Superior temporal gyrus (tissue), 1 donor: ENCODE data around the gene OSM.

Experiments
- DNase-seq: peaks from one replicate; pipeline ENCODE4 v3.0.0-alpha.2; 2016; ENCODE audit errors: extremely low spot score

OSM gene

DNA sequence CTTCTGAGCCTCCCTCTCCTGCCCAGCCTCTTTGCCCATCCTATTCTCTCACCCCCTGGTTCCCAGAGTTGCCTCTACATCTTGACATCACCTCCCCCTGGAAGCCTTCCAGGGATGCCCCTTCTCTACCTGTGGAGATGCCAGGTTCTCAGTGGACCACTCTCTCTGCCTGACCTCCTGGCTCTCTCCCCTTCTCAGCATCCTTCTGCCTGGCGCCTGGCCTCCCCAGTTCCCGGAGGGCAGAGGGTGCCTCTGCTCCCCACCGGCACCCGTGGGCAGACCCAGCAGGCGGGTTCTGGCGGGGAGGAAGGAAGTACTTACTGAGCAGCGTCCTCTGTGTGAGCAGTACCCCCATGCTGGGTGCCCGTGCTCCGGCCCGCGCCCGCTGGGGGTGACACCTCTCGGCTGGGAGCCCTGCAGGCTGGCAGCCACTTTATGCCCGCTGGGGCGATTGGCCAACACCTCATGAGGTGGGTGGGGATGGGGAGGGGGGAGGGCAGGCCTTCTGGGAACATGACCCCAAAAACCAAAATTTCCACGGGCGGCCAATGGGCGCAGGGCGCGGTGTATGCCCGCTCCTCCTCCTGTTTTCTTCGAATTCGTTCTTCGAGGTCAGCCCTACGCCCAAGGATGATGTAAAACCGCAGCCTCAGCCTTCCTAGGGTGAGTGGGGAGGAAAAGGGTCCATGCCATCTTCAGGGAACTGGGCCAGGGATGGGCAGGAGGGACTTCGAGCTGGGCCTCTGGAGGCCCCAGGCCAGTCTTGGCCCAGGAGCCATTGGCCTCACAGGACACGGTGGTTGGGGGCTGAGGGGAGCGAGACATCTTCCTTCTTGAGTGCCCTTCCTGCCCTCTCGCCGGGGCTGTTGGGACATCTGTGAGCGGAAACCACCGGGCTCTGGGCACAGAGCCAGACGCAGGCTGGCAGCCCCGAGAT is at the start of gene OSM:
Gene OSM, minus strand, starts transcription at position 407 of the 937 bp plus-strand sequence. Its CDS starts 52 bp downstream, at position 355.
- DNase-seq: no peak

DNA sequence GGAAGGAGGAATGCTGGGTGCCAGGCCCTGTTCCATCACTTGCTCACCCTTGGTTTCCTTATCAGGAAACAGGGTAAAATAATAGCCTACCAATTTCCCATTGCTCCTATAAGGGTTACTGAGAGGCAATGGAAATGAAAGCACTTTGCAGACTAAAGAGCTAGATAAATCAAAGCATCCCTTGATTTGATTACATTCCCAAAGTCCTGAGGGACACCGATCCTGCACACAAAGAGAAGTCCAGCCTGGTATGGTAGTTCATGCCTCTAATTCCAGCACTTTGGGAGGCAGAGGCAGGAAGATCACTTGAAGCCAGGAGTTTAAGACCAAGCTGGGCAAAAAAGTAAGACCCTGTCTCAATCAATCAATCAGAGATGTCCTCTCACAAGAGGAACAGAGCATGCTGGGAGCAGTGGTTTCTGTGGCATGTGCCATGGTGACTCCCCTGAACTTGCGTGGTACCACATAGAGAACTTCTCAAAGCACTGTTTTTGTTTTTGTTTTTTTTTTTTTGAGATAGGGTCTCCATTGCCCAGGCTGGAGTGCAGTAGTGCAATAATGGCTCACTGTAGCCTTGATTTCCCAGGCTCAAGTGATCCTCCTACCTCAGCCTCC is 49.4 kb upstream of the OSM start:
- DNase-seq: no peak

DNA sequence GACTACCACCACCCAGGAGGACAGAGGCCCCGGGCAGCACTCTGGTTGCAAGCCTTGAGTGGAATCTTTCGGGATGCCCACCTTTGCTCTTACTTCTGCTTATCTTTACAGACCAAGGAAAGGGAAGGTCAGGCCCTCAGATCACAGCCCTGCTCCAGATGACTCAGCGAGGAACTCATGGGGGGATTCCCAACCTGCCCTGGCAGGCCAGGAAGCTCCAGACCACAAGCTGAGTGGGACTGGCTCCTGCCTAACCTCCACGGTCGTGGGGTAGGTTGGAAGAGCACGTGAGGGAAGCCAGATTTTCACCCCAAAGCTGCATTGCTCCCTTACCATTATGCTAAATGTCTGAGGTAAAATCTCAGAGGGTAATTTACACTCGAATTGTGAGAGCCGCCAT is 48.3 kb upstream of the OSM start:
- no peak for DNase-seq

DNA sequence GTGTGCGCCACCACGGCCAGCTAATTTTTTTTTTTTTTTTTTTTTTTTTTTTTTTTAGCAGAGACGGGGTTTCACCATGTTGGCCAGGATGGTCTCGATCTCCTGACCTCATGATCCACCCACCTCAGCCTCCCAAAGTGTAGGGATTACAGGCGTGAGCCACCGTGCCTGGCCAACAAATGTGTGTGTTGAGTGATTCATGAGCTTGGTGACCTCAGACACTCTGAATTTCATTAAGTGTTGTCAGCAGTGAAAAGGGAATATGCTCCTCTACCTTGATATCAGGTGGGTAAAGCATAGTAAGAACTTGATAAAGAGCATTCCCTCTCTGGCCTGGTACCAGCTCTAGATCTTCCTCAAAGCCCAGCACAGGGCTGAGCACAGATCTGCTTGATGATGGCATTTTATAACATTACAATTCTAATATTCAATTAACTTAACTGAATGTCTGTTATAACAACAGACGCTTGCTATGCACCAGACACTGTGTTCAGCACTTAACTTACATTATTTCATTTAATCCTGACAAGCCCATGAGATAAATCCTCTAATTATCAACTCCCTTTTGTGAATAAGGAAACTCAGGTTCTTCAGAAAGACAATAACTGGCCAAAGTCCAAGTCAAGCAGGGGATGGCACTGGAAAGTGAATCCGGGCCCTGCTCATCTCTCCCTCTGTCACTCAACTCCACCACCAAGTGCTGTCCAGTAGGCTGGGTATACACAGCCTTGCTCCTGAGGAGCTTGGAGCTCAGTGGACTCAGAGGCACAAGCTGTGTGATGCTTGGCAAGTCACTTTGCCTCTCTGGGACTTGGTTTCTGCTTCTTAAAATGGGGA is 47.1 kb upstream of the OSM start:
- DNase-seq: no peak

DNA sequence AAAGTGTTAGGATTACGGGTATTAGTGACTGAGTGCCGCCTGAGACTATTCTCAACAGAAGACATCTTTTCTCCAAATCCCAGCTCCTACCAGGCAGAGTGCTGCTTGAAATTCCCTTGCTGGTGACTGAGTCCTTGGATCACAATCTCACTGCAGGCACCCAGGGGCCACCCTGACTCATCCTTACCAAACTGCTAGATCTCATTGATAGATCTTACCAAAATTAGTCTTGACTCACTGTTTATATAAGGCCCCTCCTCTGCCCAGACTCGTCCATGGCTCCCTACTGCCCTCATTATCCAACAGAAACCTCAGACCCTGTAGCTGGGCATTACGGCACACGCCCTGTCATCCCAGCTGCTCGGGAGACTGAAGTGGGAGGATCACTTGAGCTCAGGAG is 45.4 kb upstream of the OSM start:
- no peak for DNase-seq

DNA sequence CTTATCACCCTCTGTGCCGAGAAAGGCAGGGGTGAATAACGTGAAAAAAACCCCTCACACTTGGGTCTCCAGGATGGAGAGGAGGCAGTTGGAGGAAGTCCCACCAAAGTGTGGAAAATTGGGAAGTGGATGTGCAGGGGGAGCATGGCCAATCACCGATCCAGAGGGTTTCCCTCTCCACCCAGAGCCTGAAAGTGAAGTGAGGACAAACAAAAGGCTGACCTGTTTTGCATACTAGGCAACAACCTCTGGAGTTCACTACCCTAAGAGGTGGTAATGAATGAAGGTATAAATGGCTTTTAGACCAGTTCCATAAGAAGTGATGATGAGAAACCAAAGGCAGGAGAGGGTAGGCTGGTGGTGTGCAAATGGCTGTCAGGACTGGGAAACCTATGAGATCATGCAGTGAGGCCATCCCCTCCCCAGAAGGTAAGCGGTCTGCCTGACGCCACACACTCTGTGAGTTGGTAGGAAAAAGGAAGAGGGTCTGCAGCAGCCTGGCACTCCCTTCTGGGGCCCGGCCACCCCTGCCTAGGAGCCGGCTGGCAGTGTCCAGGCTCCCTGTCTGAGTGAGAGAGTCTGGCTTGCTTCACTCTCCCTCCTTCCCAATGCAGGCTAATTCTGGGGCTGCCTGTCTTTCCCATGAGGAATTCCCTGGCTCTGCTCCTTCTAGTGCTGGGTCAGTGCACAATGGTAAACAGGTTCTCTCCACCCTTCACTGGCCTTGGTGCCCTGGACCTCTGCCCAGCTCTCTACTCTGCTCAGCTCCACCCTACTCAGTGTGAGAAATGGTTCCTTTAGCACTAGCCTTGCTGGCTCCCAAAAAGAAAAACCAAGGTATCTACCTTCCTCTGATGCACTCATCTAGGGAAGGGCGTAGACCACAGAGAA is 44.5 kb upstream of the OSM start:
- no peak for DNase-seq

DNA sequence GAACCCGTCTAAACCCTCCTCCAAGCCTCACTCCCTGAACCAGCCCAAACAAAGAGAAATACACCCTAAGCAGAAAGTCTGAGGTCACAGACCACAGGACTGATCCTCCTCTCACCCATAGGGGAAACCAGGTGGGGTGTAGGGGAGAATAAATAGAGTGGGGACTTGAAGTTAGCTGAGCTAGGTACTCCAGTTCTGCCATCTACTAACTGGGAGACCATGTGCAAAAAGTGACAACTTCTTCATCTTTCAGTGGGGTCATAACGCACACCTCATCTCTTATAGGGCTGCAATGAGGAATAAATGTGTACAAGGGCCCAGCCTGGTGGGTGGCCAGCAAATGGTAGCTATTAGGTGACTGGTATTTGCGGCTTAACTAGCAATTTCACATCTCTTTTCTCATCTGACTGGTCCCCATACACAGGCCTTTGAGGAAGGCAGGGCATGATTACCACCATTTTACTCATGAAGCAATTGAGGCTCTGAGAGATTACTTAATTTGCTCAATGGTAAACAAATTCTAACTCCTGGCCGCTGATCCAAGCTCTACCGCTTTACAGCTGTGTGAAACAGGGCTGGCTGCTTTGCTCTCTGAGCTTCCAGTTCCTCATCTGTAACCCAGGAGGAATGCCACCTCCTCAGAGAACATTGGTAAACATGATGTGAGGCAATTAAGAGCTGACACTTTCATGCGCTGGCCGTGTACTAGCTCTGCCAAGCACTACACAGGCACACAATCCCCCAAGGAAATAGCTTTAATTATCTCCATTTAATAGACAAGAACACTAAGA is 43.5 kb upstream of the OSM start:
- DNase-seq: no peak

DNA sequence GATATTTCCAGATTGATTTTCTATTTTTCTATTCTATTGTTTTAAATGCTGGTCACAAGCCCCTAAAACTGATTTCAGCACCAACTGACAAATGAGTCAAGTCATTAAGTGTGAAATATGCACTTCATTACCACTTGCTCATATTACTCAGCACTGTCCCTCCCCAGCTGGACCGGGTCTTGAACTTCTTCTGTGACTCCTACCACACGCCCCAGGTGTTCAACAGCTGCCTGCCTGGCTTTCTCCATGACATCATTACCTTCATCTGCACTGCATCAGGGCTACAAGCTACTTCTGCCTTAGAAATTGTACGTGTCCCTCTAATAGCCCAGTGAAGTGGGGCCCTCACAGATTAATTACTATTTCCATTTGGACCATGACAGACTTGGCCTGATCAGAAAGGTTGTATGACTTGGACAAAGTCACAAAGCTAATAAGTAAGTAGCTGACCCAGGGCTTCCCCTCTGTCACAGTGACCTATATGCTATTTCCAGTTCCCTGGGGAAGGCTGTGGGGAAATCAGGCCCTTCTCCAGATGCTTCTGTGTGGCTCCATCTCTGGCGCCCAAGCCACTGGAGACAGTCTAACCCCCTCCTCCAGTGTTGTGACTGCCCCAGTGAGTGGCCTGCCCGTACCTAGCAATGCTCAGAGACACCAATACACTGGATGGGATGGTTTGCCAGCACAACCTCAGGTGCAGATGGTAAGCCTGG is 42.0 kb upstream of the OSM start:
- no peak for DNase-seq

DNA sequence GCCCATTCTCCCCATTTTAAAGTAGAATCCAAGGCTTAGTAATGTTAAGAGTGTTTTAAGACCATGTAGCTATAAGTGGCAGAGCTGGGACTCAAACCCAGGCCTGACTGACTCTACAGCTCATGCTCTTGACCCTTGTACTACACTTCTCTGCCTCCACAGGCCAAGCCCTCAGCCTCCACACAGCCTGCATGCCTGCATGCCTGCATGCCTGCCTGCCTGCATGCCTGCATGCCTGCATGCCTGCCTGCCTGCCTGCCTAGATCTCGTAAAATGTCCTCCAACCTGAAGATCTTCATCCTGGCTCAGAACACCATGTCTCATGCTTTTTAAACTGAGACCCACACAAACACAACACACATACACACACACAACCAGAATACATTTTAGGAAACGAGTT is 41.4 kb upstream of the OSM start:
- DNase-seq: no peak

DNA sequence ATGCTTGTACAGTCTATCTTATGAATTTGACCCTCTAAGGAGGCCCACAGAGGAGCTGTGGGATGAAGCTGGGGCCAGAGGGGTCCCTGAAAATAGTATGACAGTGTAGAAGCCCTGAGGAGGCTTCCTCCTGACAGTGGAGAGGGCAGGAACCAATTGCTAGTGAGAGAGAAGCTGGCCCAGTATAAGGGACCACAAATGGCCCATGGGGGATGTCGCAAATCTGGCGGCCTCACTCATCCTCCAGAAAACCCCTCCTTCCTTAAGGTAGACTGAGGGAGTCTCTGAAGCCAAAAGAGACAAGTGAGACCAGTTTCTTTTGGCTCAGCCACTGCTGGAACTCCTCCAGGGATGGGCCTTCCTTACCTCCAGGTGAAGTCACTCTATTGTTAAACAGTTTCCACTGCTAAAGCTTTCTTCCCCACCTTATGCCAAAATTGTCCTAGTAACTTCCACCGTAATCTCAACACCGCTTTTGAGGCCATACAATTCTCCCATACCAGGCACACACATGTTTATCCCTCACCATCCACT is 40.5 kb upstream of the OSM start:
- no peak for DNase-seq

DNA sequence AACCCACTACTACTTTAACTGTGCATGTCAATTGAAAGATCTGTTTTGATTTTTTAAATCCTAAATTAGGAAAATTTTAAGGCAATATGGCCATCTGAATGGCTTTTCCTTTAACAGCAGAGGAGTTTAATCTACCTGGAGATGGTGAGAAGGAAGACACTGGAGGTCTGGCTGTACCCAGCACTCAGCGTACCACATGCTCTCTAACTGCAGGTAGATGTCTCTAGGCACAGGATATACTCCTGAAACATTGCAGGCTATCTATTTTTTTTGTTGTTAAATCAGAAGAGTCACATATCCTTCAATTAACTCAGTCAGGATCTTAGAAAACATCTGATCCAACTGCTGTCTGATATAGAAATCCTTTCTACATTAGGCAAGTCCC is 40.0 kb upstream of the OSM start:
- DNase-seq: no peak

DNA sequence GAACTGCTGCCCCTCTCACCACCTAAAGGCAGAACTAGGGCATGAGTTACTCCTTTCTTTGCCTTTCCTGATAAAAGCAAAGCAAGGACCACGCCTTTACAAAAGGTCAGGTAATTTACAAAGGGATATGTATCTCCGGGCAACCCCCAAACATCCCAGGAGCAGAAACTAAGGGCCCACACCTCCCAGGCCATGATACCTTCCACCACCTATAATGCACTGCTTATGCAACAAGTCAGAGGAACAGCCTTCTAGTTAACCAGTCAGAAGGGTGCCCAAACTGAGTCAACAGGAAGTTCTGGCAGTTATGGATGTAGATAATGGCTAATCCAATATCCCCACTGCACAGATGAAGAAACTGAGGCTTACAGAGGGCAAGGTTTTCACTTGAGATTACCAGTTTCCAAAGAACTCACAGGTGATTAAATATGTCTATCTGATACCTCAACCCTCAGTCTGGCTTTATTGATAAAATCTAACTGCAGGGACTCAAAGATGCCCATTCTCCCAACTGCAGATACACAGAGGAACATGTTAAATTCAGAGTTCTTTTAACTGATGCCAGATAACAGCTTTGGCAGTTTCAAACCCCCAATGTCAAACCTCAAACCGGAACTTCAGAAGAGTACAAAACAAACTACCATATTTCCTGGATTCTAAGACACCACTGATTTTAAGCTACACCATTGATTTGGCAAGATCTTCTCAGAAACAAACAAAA is 39.4 kb upstream of the OSM start:
- DNase-seq: no peak

DNA sequence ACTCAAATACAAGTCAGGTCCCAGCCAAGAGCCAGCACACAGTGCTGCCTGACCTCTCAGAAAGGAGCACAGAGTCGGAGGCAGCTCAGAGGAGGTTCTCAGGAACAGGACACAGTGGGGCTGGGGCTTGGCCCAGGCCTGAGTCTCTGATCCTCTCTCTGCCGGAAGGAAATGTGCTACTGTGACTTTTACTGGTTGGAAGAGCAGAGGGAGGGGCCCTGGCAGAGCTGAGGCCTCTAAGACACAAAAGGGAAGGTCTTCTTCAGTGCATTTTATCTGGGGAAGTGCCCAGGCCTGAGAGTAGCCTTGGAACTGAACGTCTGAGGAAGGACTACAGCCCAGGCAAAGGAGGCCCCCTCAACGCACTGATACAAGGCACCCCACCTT is 38.9 kb upstream of the OSM start:
- DNase-seq: no peak

DNA sequence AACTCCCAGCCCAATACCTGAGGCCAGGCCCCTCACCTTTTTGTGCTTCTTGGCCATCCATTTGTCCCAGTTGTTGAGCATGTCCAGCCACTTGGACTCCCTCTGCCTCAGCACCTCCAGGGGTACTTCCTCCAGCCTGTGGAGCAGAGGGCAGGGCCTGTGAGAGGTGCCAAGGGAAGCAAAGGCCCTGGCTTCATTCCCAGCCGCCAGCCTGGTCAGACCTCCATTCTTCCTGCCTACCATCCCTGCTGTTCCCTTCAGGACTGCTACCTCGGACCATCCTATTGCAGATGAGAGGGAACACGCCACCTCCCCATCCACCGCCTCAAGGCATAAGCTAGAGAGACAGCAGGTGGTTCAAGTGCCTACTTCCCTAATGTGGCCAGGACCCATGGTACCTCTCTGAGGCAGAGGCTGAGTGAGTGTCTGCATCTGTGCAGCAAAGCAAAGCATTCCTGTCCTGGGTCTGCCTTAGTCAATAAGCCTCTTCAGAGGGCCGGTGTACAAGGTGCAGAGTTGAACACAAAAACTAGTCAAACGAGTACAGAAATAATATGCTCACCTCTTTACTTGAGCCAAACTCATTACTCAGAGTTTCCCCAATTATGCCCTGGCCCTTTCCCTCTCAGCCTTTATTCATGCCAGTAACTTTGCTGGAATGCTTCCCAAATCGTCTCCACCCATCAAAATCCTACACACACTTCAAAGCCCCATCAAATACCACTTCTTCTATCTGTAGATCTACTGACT is 38.0 kb upstream of the OSM start:
- DNase-seq: no peak

DNA sequence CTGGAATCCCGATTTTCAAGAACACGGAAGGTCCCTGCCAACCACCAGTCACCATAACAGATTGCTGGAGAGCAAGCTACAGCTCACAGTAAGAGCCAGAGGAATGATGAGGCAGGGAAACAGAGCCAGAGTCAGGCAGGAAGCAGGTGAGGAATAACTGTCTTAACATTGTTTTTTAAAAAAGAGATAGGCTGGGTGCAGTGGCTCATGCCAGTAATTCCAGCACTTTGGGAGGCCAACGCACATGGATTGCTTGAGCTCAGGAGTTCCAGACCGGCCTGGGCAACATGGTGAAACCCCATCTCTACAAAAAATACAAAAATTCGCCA is 36.1 kb upstream of the OSM start:
- DNase-seq: no peak

DNA sequence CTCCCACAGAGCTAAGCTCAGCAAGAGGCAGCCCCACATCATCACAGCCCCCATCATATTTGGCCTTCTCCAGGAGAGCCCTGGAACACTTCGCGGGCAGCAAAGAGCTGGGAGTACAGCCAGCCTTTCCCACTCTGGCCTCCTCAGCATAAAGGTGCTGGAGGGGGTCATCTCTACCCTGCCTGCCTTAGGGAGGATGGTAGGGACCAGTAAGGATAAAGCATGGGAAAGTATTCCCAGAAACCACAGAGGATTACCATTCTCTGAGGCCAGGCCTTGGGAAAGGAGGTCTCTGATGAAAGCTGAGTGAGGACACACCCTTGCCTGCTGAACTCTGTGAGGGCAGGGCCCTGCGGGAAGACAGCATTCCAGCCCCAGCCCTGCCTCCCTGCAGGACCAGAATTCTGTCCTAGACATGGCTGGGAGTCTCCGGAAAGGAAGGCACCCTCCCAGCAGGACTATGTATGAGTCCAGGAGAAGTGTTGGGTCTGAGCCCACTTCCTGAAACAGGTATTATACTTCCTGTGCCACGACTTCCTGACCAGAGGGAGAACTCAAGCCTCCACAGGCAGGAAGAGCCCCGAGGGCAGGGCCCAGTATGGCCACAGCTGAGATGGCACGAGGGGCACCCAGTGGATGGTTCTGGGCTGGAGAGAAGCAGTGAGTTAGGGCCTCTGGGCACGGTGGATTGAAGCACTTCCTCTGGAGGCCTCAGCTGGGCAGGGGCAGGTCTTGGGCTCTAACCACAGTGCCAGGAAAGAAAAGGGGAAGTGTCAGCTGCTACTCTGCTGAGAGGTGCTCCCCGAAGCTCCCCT is 35.6 kb upstream of the OSM start:
- DNase-seq: no peak

DNA sequence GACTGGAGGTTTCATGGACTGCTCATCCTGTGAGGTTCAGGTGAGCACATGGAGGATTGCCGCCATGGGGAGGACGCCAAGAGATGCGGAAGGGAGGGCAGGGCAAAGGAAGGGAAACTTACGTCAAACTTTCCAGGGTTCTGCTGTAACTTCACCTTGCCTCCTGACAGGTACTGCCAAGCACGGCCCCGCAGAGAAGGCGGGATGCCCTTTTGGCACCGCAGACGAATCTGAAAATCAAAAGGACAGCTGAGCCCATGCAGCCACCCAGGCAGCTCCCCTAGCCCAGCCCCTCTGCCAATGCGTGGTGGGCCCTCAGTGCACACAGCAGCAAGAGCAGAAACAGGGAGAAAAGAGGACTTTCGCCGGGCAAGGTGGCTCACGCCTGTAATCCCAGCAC is 32.7 kb upstream of the OSM start:
- DNase-seq: no peak
